Fibroblast of pulmonary artery (primary cell): ENCODE results near the gene PIEZO1.

Source experiments
- DNase-seq: peaks from one replicate; pipeline ENCODE4 v3.0.0-alpha.2; 2010; ENCODE audit warnings: low read depth
- H3K4me3 ChIP-seq: replicated peaks from 2 replicates; pipeline ENCODE4 v1.5.1; 2011; ENCODE audit warnings: low read depth, mild to moderate bottlenecking, control low read depth, low read length, moderate library complexity
- TF ChIP-seq, protein P1 (sequence below): IDR thresholded peaks from 2 replicates; pipeline ENCODE4 v1.5.1; 2011; ENCODE audit warnings: mild to moderate bottlenecking, control low read depth, low read length, inconsistent platforms; ENCODE audit errors: missing control alignments

PIEZO1 gene

DNA sequence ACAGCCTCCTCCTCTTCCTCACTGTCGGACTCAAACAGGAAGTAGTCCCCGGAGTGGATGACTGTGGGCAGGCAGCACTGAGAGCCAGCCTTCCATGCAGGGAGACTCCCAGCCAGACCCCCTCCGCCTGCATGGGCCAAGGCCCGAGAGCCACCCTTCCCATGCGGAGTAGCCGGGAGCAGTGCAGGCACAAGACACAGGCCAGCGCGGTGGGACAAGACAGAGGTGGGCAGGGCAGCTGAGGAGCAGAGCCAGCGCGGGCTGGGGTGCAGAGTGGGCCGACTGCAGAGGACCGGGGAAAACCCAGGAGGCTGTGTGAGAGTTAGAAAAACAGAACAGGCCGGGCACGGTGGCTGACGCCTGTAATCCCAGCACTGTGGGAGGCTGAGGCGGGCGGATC, 61.1 kb downstream of the PIEZO1 start:
- DNase-seq = no peak
- TF ChIP-seq, protein P1, sequence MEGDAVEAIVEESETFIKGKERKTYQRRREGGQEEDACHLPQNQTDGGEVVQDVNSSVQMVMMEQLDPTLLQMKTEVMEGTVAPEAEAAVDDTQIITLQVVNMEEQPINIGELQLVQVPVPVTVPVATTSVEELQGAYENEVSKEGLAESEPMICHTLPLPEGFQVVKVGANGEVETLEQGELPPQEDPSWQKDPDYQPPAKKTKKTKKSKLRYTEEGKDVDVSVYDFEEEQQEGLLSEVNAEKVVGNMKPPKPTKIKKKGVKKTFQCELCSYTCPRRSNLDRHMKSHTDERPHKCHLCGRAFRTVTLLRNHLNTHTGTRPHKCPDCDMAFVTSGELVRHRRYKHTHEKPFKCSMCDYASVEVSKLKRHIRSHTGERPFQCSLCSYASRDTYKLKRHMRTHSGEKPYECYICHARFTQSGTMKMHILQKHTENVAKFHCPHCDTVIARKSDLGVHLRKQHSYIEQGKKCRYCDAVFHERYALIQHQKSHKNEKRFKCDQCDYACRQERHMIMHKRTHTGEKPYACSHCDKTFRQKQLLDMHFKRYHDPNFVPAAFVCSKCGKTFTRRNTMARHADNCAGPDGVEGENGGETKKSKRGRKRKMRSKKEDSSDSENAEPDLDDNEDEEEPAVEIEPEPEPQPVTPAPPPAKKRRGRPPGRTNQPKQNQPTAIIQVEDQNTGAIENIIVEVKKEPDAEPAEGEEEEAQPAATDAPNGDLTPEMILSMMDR = no peak
- H3K4me3 ChIP-seq = no peak overlapping the region

DNA sequence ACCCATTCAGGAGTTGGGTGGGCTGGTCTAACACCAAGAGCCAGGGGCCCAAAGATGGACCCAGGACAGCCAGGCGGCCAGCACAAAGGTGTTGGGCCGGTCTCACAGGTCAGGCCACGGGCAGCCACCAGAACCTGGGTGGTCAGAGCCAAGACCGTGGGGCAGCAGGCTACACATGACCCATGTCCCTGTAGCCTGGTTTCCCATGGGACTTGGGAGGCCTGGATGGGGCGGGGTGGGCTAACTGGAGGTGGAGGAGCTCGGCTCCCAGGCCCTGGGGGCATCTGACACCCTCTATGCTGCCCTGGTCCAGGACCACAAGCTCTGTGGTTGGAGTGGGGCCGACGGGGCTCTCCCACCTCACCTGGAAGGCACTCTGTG, 61.5 kb downstream of the PIEZO1 start:
- DNase-seq = no peak
- H3K4me3 ChIP-seq = no peak overlapping the region
- TF ChIP-seq, protein P1 = no peak

DNA sequence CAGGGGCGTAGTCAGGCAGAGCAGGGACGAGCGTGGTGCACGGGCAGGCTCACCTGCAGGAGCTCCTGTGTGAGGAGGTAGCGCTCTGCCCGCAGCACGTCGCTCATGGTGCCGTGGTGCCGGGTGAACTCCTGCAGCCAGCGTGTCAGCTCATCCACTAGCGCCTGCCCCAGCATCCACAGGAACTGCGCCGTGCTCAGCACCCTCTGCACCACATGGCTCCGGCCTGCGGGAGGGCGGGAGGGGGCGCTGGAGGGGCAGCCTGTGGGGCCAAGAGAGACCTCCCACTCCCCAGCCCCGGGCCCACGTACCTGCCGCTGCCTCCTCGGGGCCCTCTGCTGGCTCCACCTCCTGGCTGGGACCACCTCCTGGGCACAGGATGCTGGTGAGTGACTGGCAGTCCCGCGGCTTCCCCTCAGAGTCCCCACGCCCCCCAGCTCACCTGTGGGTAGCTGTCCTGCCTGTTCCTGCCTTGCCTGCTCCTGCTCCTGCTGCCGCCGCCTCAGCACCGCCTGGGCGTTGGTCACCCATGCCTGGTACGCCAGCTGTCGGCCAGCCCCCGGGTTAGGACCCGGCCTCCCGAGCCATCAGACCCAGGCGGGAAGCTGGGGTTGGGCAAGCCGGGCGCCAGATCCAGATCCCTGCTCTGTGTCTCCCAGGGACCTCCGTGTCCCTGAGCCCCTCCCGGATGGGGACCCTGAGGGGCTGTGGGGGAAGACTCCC, 62.1 kb downstream of the PIEZO1 start:
- DNase-seq = no peak
- TF ChIP-seq, protein P1 = no peak
- no peak overlapping the region for H3K4me3 ChIP-seq

DNA sequence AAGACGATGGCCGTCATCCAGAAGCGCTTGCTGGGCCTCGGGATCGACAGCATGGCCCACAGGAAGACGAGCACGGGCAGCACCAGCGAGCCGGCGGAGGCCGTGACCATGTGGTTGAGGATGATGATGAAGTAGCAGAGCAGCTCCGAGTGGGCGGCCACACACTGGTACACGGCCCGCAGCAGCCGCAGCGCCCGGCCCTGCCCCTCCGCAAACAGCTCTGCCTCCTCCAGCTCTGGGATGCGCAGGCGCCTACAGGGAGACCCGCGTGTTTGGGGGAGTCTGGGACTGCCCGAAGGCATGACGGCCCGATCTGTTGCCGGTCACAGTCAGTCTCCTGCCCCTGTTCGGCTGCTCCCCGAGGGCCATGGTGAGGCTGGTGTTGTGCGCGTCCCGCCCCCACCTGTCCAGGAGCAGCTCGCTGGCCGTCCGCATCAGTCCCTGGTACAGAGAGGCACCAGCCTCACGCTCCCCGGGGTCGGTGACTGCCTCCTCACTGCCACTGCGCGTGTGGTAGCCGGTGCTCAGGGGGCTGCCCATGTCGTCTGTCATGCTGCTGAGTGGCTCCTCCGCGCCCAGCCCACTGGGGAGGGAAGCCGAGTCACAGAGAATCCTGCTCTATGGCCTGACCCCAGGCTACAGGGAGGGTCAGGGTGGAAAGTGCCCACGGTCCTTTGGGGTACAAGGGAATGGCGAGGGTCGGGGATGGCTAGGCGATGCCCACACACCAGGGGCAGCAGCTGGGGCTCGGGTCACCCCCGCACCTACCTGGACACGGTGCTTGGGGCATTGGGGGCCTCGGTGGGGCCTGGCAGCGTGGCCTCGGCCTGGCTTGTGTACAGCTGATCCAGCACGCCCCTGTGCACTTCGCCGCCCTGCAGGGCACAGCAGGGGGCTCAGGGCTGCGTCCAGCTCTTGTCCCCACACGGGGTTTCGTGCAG, 62.9 kb downstream of the PIEZO1 start:
- DNase-seq = no peak
- no peak overlapping the region for H3K4me3 ChIP-seq
- TF ChIP-seq, protein P1 = no peak

DNA sequence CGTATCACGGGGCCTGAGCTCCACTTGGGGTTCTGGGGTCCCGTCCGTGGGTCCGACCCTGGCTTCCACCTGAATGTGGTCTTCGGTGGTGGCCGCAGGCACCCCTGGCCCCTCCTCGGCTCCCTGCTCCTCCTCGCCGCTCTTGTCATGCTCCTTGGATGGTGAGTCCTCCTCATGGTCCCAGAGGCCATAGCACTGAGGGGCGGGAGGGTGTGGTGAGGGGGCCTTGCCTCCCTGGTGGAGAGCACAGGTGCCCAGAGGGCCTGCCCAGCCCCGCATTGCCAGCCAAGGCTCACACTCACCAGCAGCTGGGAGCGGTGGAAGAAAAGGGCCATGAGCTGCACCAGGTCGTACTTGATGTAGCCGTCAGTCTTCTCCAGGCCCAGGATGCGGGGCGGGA, 63.8 kb downstream of the PIEZO1 start:
- H3K4me3 ChIP-seq = no peak overlapping the region
- TF ChIP-seq, protein P1 = no peak
- no peak for DNase-seq

DNA sequence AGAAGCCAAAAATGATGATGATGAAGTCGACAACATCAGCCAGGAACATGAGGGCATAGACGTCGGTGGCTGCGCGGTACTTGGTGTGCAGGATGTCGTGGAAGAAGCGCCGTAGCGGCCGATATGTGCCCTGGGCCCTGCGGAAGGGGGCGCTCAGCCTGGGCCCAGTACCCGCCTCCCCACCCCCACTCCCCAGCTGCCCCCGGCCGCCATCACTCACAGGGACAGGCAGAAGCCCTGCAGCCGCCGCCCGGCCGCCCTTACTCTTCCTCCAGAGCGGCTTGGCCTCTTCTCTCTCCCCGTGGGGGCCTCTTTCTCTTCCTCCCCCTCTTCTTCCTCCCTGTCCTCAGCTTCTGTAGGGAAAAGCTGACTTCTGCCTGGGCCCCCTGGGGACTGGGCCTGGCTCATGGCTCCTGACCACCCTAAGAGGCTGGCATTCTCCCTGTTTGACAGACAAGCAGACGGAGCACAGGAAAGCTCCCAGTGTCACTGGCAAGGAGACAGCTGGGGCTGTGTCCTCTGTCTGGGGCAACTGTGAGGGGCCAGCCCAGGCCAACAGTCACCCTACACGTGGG, 64.5 kb downstream of the PIEZO1 start:
- DNase-seq = no peak
- no peak overlapping the region for H3K4me3 ChIP-seq
- TF ChIP-seq, protein P1 = no peak
